ENCODE measurements around the gene SH3GL1.

GRCh38 chr19:4318460-4318859 lies 81.9 kb downstream of the SH3GL1 start:
- no peak for TF ChIP-seq POLR2AphosphoS5 (IDR thresholded peaks at IDR 0.05; ENCODE audit: borderline replicate concordance, low read depth, low read length)
- no peak for TF ChIP-seq EZH2 (IDR thresholded peaks at IDR 0.05)
- no peak for TF ChIP-seq FOXP2 (optimal IDR thresholded peaks at IDR 0.05; ENCODE audit: control extremely low read depth, extremely low read length, insufficient read depth)

All from SK-N-MC (cell line).